NCI-H1694 treated with DMSO at 0.1 percent for 48 hours (cell line): Measurements from ENCODE around the gene ZNF878.
"Not testable (repeated sequence)": the region's sequence is repeated elsewhere in the genome, so short reads cannot be mapped to it uniquely, and the experiment has no call there.

Experiments used
- DNase-seq: peaks from one replicate; lab custom pipeline; 2025; lab: John Stamatoyannopoulos, UW

Gene ZNF878

GRCh38 chr19:12052497-12053169 lies at the start of gene ZNF878:
ZNF878 (minus strand) TSS chr19:12052961; CDS start chr19:12052801, 160 bp downstream.
- no peak for DNase-seq

GRCh38 chr19:12098040-12098439 lies 45.3 kb upstream of the ZNF878 start:
- no peak for DNase-seq

GRCh38 chr19:12095111-12095790 lies 42.5 kb upstream of the ZNF878 start:
- DNase-seq, result no peak

GRCh38 chr19:12093777-12094176 lies 41.0 kb upstream of the ZNF878 start:
- DNase-seq, result no peak

GRCh38 chr19:12092956-12093355 lies 40.2 kb upstream of the ZNF878 start:
- no peak for DNase-seq

- no peak for DNase-seq
Measured at GRCh38 chr19:12092065-12092867, 39.5 kb upstream of the ZNF878 start.

- DNase-seq, result no peak
Measured at GRCh38 chr19:12090807-12091206, 38.0 kb upstream of the ZNF878 start.

- DNase-seq, result no peak
Measured at GRCh38 chr19:12085074-12085818, 32.5 kb upstream of the ZNF878 start.

GRCh38 chr19:12083336-12083735 lies 30.6 kb upstream of the ZNF878 start:
- not testable (repeated sequence) for DNase-seq

- no peak for DNase-seq
Measured at GRCh38 chr19:12077375-12077774, 24.6 kb upstream of the ZNF878 start.

- DNase-seq, result not testable (repeated sequence)
Measured at GRCh38 chr19:12076331-12076730, 23.6 kb upstream of the ZNF878 start.

- DNase-seq, result no peak
Measured at GRCh38 chr19:12075538-12076139, 22.9 kb upstream of the ZNF878 start.

- no peak for DNase-seq
Measured at GRCh38 chr19:12064590-12065538, 12.1 kb upstream of the ZNF878 start, which contains the start of gene ZNF844. ZNF844 (plus strand) TSS chr19:12064731; CDS start chr19:12064874, 143 bp downstream.

GRCh38 chr19:12055784-12056183 lies 3.0 kb upstream of the ZNF878 start:
- DNase-seq, result no peak

- no peak for DNase-seq
Measured at GRCh38 chr19:12052091-12052496, 667 bp downstream of the ZNF878 start.

- no peak for DNase-seq
Measured at GRCh38 chr19:12047868-12048267, 4.9 kb downstream of the ZNF878 start.

- no peak for DNase-seq
Measured at GRCh38 chr19:12043752-12044422, 8.9 kb downstream of the ZNF878 start.

- DNase-seq, result no peak
Measured at GRCh38 chr19:12042893-12043292, 9.9 kb downstream of the ZNF878 start.

GRCh38 chr19:12035220-12036172 lies 17.3 kb downstream of the ZNF878 start, which contains the start of gene ZNF433:
ZNF433 (minus strand) TSS chr19:12035679; CDS start chr19:12035539, 140 bp downstream.
- DNase-seq, result no peak
